Ovary (tissue), 3 donors: ENCODE data around the gene DPM1.

ENCODE experiments used
- EP300 ChIP-seq: sonication (generic); formaldehyde crosslinking; IDR thresholded peaks from one replicate; pipeline ENCODE4 v1.6.1; 2017; ENCODE audit warnings: antibody characterized with exemption
- POLR2A ChIP-seq: fragments of 450-650 bp; IDR thresholded peaks from one replicate; pipeline ENCODE4 v1.6.1; 2017; ENCODE audit warnings: antibody characterized with exemption, mild to moderate bottlenecking, moderate library complexity
- TF ChIP-seq, protein P1 (sequence below), 3 donors: fragments of 450-650 bp in 2 of 3; fragments of 200-600 bp in 1 of 3; IDR thresholded peaks; one replicate each; pipeline versions ENCODE4 v1.5.1 to v1.8.0; 2016 to 2022; ENCODE audit warnings: antibody characterized with exemption in 3 of 3, mild to moderate bottlenecking in 1 of 3
- donor health status: DM: no; HTN: no; CAD: no.

DNA sequence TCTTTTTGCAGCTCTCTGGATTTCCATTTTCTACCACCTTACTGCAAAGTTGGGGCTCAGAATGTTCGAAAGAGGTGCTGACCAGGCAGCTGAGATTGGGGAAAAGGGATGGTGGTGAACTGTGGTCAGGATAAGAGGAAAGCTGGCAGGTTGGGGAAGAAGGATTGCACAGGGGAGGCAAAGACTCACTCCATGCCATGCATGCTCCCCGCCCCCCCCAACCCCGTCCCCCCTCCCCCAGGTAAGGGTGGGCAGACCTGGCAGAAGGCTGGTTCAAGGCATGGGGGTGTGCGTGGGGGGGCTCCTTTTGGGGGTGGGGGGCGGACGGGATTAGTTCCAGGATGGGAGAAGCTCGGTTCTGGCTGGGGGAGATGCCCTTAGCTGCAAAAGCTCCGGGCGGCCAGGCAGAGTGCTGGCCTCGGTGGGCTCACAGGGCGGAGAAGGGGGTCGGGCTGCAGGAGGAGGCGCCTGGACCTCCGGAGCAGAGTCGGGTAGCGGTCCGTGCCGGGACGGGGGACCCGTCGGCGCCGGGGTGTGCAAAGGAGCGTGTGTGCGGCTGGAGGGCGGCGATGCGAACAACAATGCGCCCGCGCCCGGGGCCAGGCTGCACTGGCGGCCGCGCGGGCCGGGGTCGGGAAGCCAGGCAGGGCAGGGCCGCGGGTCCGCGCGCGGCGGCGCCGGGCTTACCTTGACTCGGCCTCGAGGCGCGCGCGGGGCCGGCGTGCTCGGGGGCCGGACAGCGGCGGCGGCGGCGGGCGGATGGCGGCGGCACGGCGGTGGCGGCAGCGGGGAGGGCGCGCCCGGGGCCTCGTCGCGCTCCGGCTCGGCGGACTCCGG is 28.0 kb downstream of the DPM1 start:
- TF ChIP-seq, protein P1, sequence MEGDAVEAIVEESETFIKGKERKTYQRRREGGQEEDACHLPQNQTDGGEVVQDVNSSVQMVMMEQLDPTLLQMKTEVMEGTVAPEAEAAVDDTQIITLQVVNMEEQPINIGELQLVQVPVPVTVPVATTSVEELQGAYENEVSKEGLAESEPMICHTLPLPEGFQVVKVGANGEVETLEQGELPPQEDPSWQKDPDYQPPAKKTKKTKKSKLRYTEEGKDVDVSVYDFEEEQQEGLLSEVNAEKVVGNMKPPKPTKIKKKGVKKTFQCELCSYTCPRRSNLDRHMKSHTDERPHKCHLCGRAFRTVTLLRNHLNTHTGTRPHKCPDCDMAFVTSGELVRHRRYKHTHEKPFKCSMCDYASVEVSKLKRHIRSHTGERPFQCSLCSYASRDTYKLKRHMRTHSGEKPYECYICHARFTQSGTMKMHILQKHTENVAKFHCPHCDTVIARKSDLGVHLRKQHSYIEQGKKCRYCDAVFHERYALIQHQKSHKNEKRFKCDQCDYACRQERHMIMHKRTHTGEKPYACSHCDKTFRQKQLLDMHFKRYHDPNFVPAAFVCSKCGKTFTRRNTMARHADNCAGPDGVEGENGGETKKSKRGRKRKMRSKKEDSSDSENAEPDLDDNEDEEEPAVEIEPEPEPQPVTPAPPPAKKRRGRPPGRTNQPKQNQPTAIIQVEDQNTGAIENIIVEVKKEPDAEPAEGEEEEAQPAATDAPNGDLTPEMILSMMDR (IDR thresholded peaks at IDR 0.05) = no peak
- no peak for TF ChIP-seq POLR2A
- no peak for TF ChIP-seq EP300
